LHCN-M2 (cell line): Measurements from ENCODE around the gene COL27A1. TPM values are rescaled to one million over a fixed set of nuclear protein-coding genes. Genes with fewer than 3 reads are reported as not detected.
A peak's percentile ranks its signal among the peaks of the same experiment; 100 is the strongest.

ENCODE experiments used
- DNase-seq: peaks from one replicate; pipeline ENCODE4 v3.0.0-alpha.2; 2012; ENCODE audit warnings: low read depth
- total RNA-seq: library from RNA; depleted of rRNA; stranded (reverse); fragments of >200 nt; gene quantifications from 2 replicates; pipeline ENCODE4 v1.2.3, GENCODE V29; 2014

The COL27A1 gene
- total RNA-seq, 1 experiment from 2014 or later = 6.7 TPM

GRCh38 chr9:114243240-114243639, 87.9 kb downstream of the COL27A1 start:
- no peak for DNase-seq

GRCh38 chr9:114244570-114244969, 89.2 kb downstream of the COL27A1 start:
- no peak for DNase-seq

- DNase-seq = peak; percentile 60
These were observed 91.2 kb downstream of the COL27A1 start for GRCh38 chr9:114246558-114246957.

GRCh38 chr9:114247077-114247476, 91.7 kb downstream of the COL27A1 start:
- DNase-seq = no peak

GRCh38 chr9:114247491-114247890, 92.2 kb downstream of the COL27A1 start:
- DNase-seq = no peak

GRCh38 chr9:114248299-114248707, 93.0 kb downstream of the COL27A1 start:
- DNase-seq = no peak

- no peak for DNase-seq
These were observed 94.3 kb downstream of the COL27A1 start for GRCh38 chr9:114249424-114250234.

- no peak for DNase-seq
These were observed 94.9 kb downstream of the COL27A1 start for GRCh38 chr9:114250235-114250568.

GRCh38 chr9:114250648-114251047, 95.3 kb downstream of the COL27A1 start:
- no peak for DNase-seq

GRCh38 chr9:114252394-114252793, 97.1 kb downstream of the COL27A1 start:
- DNase-seq = no peak

- no peak for DNase-seq
These were observed 101.5 kb downstream of the COL27A1 start for GRCh38 chr9:114256827-114257328.

- no peak for DNase-seq
These were observed 102.9 kb downstream of the COL27A1 start for GRCh38 chr9:114258218-114258617.

GRCh38 chr9:114258866-114259797, 103.8 kb downstream of the COL27A1 start:
- DNase-seq = no peak

GRCh38 chr9:114259798-114260523, 104.6 kb downstream of the COL27A1 start:
- no peak for DNase-seq

- no peak for DNase-seq
These were observed 105.7 kb downstream of the COL27A1 start for GRCh38 chr9:114261026-114261425.

GRCh38 chr9:114261987-114262386, 106.7 kb downstream of the COL27A1 start:
- no peak for DNase-seq

- no peak for DNase-seq
These were observed 108.6 kb downstream of the COL27A1 start for GRCh38 chr9:114263853-114264510.

GRCh38 chr9:114264806-114265550, 109.6 kb downstream of the COL27A1 start:
- no peak for DNase-seq

- DNase-seq = no peak
These were observed 111.6 kb downstream of the COL27A1 start for GRCh38 chr9:114266969-114267368.

GRCh38 chr9:114269023-114269422, 113.7 kb downstream of the COL27A1 start:
- no peak for DNase-seq
